MM.1S (cell line): Measurements from ENCODE around the gene TRPM2.

Experiments used
- CTCF ChIP-seq: fragments of 300-600 bp; sonication (generic); IDR thresholded peaks from 2 replicates; pipeline ENCODE4 v1.5.1; 2016; ENCODE audit warnings: antibody characterized with exemption, low read length, mixed read lengths
- EZH2 ChIP-seq: fragments of 300-600 bp; sonication (generic); optimal IDR thresholded peaks from 2 replicates; pipeline ENCODE3; 2017; ENCODE audit warnings: low read depth, mild to moderate bottlenecking, antibody characterized with exemption, low read length, mixed read lengths

GRCh38 chr21:44314561-44314960 is 38.9 kb upstream of the TRPM2 start:
- TF ChIP-seq CTCF: no peak
- no peak for TF ChIP-seq EZH2
